Measurements from ENCODE around the gene SEMA6B. TPM values are rescaled to one million over a fixed set of nuclear protein-coding genes. Genes with fewer than 3 reads are reported as not detected.

The SEMA6B gene
- total and polyA plus RNA-seq, 12 donors = 3.1 to 59.2 (median 27.2) TPM

GRCh38 chr19:4573682-4574081 is 14.2 kb upstream of the SEMA6B start:
- Histone ChIP-seq H3K36me3 (replicated peaks in 1 of 2) (no peaks in the 10 kb centered on the region), H3K27ac (no peak overlapping the region), H3K27me3 (no peaks in the 10 kb centered on the region), H3K9me3 (replicated peaks in 1 of 3) (no peaks in the 10 kb centered on the region), H3K4me1 (replicated peaks in 1 of 2) (peaks cover 0 to 5% of the 10 kb centered on the region in 2 donors), H3K4me3 (no peak overlapping the region)
- intact Hi-C loops (cut with DNase I) = no loop called here
- TF ChIP-seq, protein P1, sequence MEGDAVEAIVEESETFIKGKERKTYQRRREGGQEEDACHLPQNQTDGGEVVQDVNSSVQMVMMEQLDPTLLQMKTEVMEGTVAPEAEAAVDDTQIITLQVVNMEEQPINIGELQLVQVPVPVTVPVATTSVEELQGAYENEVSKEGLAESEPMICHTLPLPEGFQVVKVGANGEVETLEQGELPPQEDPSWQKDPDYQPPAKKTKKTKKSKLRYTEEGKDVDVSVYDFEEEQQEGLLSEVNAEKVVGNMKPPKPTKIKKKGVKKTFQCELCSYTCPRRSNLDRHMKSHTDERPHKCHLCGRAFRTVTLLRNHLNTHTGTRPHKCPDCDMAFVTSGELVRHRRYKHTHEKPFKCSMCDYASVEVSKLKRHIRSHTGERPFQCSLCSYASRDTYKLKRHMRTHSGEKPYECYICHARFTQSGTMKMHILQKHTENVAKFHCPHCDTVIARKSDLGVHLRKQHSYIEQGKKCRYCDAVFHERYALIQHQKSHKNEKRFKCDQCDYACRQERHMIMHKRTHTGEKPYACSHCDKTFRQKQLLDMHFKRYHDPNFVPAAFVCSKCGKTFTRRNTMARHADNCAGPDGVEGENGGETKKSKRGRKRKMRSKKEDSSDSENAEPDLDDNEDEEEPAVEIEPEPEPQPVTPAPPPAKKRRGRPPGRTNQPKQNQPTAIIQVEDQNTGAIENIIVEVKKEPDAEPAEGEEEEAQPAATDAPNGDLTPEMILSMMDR (IDR thresholded peaks at IDR 0.05) = no peak
- TF ChIP-seq POLR2A (IDR thresholded peaks at IDR 0.05) = no peak
- no peak for DNase-seq
- WGBS, 4 donors = 81 to 88% (median 84%) methylated on average over 6 of the region's 6 CpGs

GRCh38 chr19:4571305-4571917 is 11.9 kb upstream of the SEMA6B start:
- Histone ChIP-seq H3K4me1 (replicated peaks in 1 of 2) (peaks cover 0 to 5% of the 10 kb centered on the region in 2 donors), H3K36me3 (replicated peaks in 1 of 2) (no peaks in the 10 kb centered on the region), H3K9me3 (replicated peaks in 1 of 3) (no peaks in the 10 kb centered on the region), H3K27ac (no peak overlapping the region), H3K27me3 (no peaks in the 10 kb centered on the region), H3K4me3 (no peak overlapping the region)
- DNase-seq = no peak
- TF ChIP-seq, protein P1 (IDR thresholded peaks at IDR 0.05) = no peak
- no peak for TF ChIP-seq POLR2A (IDR thresholded peaks at IDR 0.05)
- intact Hi-C loops (cut with DNase I) = no loop called here
- 53 to 70% (median 63%) methylated on average over 6 to 22 of the region's 22 CpGs for WGBS, 4 donors

DNA sequence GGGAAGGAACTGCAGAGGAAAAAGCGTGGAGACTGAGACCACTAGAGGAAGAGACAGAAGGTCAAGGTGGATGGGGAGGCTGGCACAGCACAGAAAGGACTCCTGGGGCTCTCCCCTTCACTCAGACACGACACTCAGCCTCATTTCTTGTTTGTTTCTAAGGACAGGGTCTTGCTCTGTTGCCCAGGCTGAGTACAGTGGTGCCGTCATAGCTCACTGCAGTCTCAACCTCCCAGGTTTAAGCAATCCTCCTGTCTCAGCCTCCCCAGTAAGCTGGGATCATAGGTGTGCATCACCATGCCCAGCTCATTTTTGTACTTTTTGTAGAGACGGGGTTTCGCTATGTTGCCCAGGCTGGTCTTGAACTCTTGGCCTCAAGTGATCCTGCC is 11.4 kb upstream of the SEMA6B start:
- intact Hi-C loops (cut with DNase I) = no loop called here
- no peaks in the 10 kb centered on the region for H3K36me3 ChIP-seq (replicated peaks in 1 of 2)
- H3K27ac ChIP-seq = no peak overlapping the region
- TF ChIP-seq, protein P1 (IDR thresholded peaks at IDR 0.05) = no peak
- no peak for TF ChIP-seq POLR2A (IDR thresholded peaks at IDR 0.05)
- H3K4me3 ChIP-seq = no peak overlapping the region
- DNase-seq = no peak
- no peaks in the 10 kb centered on the region for H3K9me3 ChIP-seq (replicated peaks in 1 of 3)
- WGBS, 4 donors = 83 to 91% (median 88%) methylated on average over 4 to 5 of the region's 5 CpGs
- H3K4me1 ChIP-seq (replicated peaks in 1 of 2) = peaks cover 0 to 5% of the 10 kb centered on the region in 2 donors
- no peaks in the 10 kb centered on the region for H3K27me3 ChIP-seq

GRCh38 chr19:4570402-4570801 is 10.9 kb upstream of the SEMA6B start:
- Histone ChIP-seq H3K4me1 (replicated peaks in 1 of 2) (peaks cover 0 to 5% of the 10 kb centered on the region in 2 donors), H3K27ac (no peak overlapping the region), H3K27me3 (no peaks in the 10 kb centered on the region), H3K9me3 (replicated peaks in 1 of 3) (no peaks in the 10 kb centered on the region), H3K4me3 (no peak overlapping the region), H3K36me3 (replicated peaks in 1 of 2) (no peaks in the 10 kb centered on the region)
- DNase-seq = no peak
- no peak for TF ChIP-seq POLR2A (IDR thresholded peaks at IDR 0.05)
- TF ChIP-seq, protein P1 (IDR thresholded peaks at IDR 0.05) = no peak
- WGBS, 4 donors = 80 to 83% (median 82%) methylated on average over 11 of the region's 11 CpGs
- intact Hi-C loops (cut with DNase I) = no loop called here
